Right lobe of liver (tissue), 4 donors: ENCODE data around the gene VAC14.

Source experiments
- CTCF ChIP-seq, 4 donors: fragments of 200-600 bp in 3 of 4; fragments of 450-650 bp in 1 of 4; IDR thresholded peaks; one replicate each; pipeline versions ENCODE4 v1.5.1 to v1.8.0; 2016 to 2022; ENCODE audit warnings: antibody characterized with exemption in 4 of 4, mild to moderate bottlenecking in 2 of 4
- POLR2A ChIP-seq: fragments of 450-650 bp; IDR thresholded peaks from one replicate; pipeline ENCODE4 v1.6.1; 2017; ENCODE audit warnings: antibody characterized with exemption, mild to moderate bottlenecking
- donor health status: DM: no; HTN: no; CAD: no.
- donor health status: DM: no; HTN: no; CAD: no.
- donor health status: DM: no; HTN: yes; CAD: no.

- TF ChIP-seq CTCF (IDR thresholded peaks at IDR 0.05) (no peak), POLR2A (no peak)
These were observed 55.4 kb downstream of the VAC14 start for GRCh38 chr16:70745536-70746025.
